GM21786 (cell line): ENCODE measurements around the gene PLEKHG2.
"Not testable (repeated sequence)": the region's sequence is repeated elsewhere in the genome, so short reads cannot be mapped to it uniquely, and the experiment has no call there.

Experiments
- ATAC-seq: cut with Tn5 transposase; IDR thresholded peaks from one replicate; pipeline ENCODE4 v1.9.1; 2021; ENCODE audit not compliant: unreplicated experiment

Gene PLEKHG2

GRCh38 chr19:39435499-39436349 lies 23.3 kb downstream of the PLEKHG2 start, which contains the start of gene RPS16:
Gene RPS16, minus strand, starts transcription at chr19:39435949. Its CDS starts 54 bp downstream, at chr19:39435895.
- peak; percentile 85 for ATAC-seq

GRCh38 chr19:39436350-39436716 lies 23.9 kb downstream of the PLEKHG2 start:
- no peak for ATAC-seq

GRCh38 chr19:39438270-39438934 lies 25.9 kb downstream of the PLEKHG2 start:
- no peak for ATAC-seq

- ATAC-seq: no peak
Measured at GRCh38 chr19:39444598-39445195, 32.2 kb downstream of the PLEKHG2 start.

GRCh38 chr19:39445196-39446111 lies 33.0 kb downstream of the PLEKHG2 start, which contains the start of gene SUPT5H:
Gene SUPT5H, plus strand, starts transcription at chr19:39445582. Its CDS starts 309 bp downstream, at chr19:39445891.
- peak; percentile 84 for ATAC-seq

GRCh38 chr19:39446365-39447084 lies 34.1 kb downstream of the PLEKHG2 start:
- no peak for ATAC-seq

- no peak for ATAC-seq
Measured at GRCh38 chr19:39448271-39448670, 35.8 kb downstream of the PLEKHG2 start.

- no peak for ATAC-seq
Measured at GRCh38 chr19:39449116-39449797, 36.8 kb downstream of the PLEKHG2 start.

- not testable (repeated sequence) for ATAC-seq
Measured at GRCh38 chr19:39451257-39451656, 38.8 kb downstream of the PLEKHG2 start.

GRCh38 chr19:39463403-39463802 lies 50.9 kb downstream of the PLEKHG2 start:
- ATAC-seq: no peak

- ATAC-seq: no peak
Measured at GRCh38 chr19:39465956-39466747, 53.7 kb downstream of the PLEKHG2 start.

- ATAC-seq: no peak
Measured at GRCh38 chr19:39467941-39468340, 55.5 kb downstream of the PLEKHG2 start.

GRCh38 chr19:39469036-39469435 lies 56.6 kb downstream of the PLEKHG2 start:
- ATAC-seq: no peak

GRCh38 chr19:39469567-39469966 lies 57.1 kb downstream of the PLEKHG2 start:
- no peak for ATAC-seq

GRCh38 chr19:39470724-39471339 lies 58.4 kb downstream of the PLEKHG2 start:
- ATAC-seq: no peak

- no peak for ATAC-seq
Measured at GRCh38 chr19:39471756-39472536, 59.5 kb downstream of the PLEKHG2 start.

GRCh38 chr19:39472746-39473442 lies 60.4 kb downstream of the PLEKHG2 start:
- no peak for ATAC-seq
